Measurements from ENCODE around the gene PTPRN2. TPM values are rescaled to one million over a fixed set of nuclear protein-coding genes. Genes with fewer than 3 reads are reported as not detected.

Gene PTPRN2
- total and polyA plus RNA-seq, 2 donors: 1.7 to 1.9 TPM

- Histone ChIP-seq H3K27me3 (ENCODE audit: control insufficient read depth in 2 of 2, insufficient read depth in 1 of 2, low read length in 1 of 2) (no peaks in the 10 kb centered on the region), H3K4me3 (ENCODE audit: low read length in 2 of 2) (no peak overlapping the region), H3K4me1 (ENCODE audit: control insufficient read depth in 2 of 2, insufficient read depth in 2 of 2, low read length in 2 of 2) (no peaks in the 10 kb centered on the region), H3K36me3 (ENCODE audit: control insufficient read depth in 2 of 2, insufficient read depth in 2 of 2, low read length in 1 of 2) (no peaks in the 10 kb centered on the region), H3K27ac (ENCODE audit: low read depth in 1 of 2, low read length in 1 of 2) (no peak overlapping the region), H3K9me3 (ENCODE audit: control insufficient read depth in 2 of 2, insufficient read depth in 1 of 2, low read length in 1 of 2) (no peaks in the 10 kb centered on the region)
- DNase-seq (ENCODE audit: low read depth in 6 of 9, low spot score in 9 of 9): no peak
- WGBS: 87% methylated on average over 13 of the region's 13 CpGs
These were observed 1036.1 kb downstream of the PTPRN2 start for GRCh38 chr7:157551325-157552070.

GRCh38 chr7:157550300-157551275 is 1037.0 kb downstream of the PTPRN2 start:
- H3K4me1 ChIP-seq (ENCODE audit: control insufficient read depth in 2 of 2, insufficient read depth in 2 of 2, low read length in 2 of 2): no peaks in the 10 kb centered on the region
- 94% methylated on average over 31 of the region's 31 CpGs for WGBS
- H3K4me3 ChIP-seq (ENCODE audit: low read length in 2 of 2): no peak overlapping the region
- no peak for DNase-seq (ENCODE audit: low read depth in 6 of 9, low spot score in 9 of 9)
- H3K9me3 ChIP-seq (ENCODE audit: control insufficient read depth in 2 of 2, insufficient read depth in 1 of 2, low read length in 1 of 2): no peaks in the 10 kb centered on the region
- H3K27me3 ChIP-seq (ENCODE audit: control insufficient read depth in 2 of 2, insufficient read depth in 1 of 2, low read length in 1 of 2): no peaks in the 10 kb centered on the region
- no peaks in the 10 kb centered on the region for H3K36me3 ChIP-seq (ENCODE audit: control insufficient read depth in 2 of 2, insufficient read depth in 2 of 2, low read length in 1 of 2)
- H3K27ac ChIP-seq (ENCODE audit: low read depth in 1 of 2, low read length in 1 of 2): no peak overlapping the region

GRCh38 chr7:157549612-157550299 is 1037.9 kb downstream of the PTPRN2 start:
- no peak for DNase-seq (ENCODE audit: low read depth in 6 of 9, low spot score in 9 of 9)
- Histone ChIP-seq H3K27me3 (ENCODE audit: control insufficient read depth in 2 of 2, insufficient read depth in 1 of 2, low read length in 1 of 2) (no peaks in the 10 kb centered on the region), H3K9me3 (ENCODE audit: control insufficient read depth in 2 of 2, insufficient read depth in 1 of 2, low read length in 1 of 2) (peaks cover 0 to 2% of the 10 kb centered on the region in 2 donors), H3K36me3 (ENCODE audit: control insufficient read depth in 2 of 2, insufficient read depth in 2 of 2, low read length in 1 of 2) (no peaks in the 10 kb centered on the region), H3K4me1 (ENCODE audit: control insufficient read depth in 2 of 2, insufficient read depth in 2 of 2, low read length in 2 of 2) (no peaks in the 10 kb centered on the region), H3K4me3 (ENCODE audit: low read length in 2 of 2) (no peak overlapping the region), H3K27ac (ENCODE audit: low read depth in 1 of 2, low read length in 1 of 2) (no peak overlapping the region)
- WGBS: 96% methylated on average over 22 of the region's 22 CpGs

GRCh38 chr7:157548691-157549303 is 1038.8 kb downstream of the PTPRN2 start:
- H3K27ac ChIP-seq (ENCODE audit: low read depth in 1 of 2, low read length in 1 of 2): no peak overlapping the region
- 94% methylated on average over 24 of the region's 24 CpGs for WGBS
- H3K4me1 ChIP-seq (ENCODE audit: control insufficient read depth in 2 of 2, insufficient read depth in 2 of 2, low read length in 2 of 2): no peaks in the 10 kb centered on the region
- H3K4me3 ChIP-seq (ENCODE audit: low read length in 2 of 2): no peak overlapping the region
- DNase-seq (ENCODE audit: low read depth in 6 of 9, low spot score in 9 of 9): no peak
- H3K36me3 ChIP-seq (ENCODE audit: control insufficient read depth in 2 of 2, insufficient read depth in 2 of 2, low read length in 1 of 2): no peaks in the 10 kb centered on the region
- no peaks in the 10 kb centered on the region for H3K27me3 ChIP-seq (ENCODE audit: control insufficient read depth in 2 of 2, insufficient read depth in 1 of 2, low read length in 1 of 2)
- peaks cover 0 to 2% of the 10 kb centered on the region in 2 donors for H3K9me3 ChIP-seq (ENCODE audit: control insufficient read depth in 2 of 2, insufficient read depth in 1 of 2, low read length in 1 of 2)

GRCh38 chr7:157547611-157548010 is 1040.0 kb downstream of the PTPRN2 start:
- no peaks in the 10 kb centered on the region for H3K4me1 ChIP-seq (ENCODE audit: control insufficient read depth in 2 of 2, insufficient read depth in 2 of 2, low read length in 2 of 2)
- no peak for DNase-seq (ENCODE audit: low read depth in 6 of 9, low spot score in 9 of 9)
- H3K4me3 ChIP-seq (ENCODE audit: low read length in 2 of 2): no peak overlapping the region
- H3K27ac ChIP-seq (ENCODE audit: low read depth in 1 of 2, low read length in 1 of 2): no peak overlapping the region
- no peaks in the 10 kb centered on the region for H3K36me3 ChIP-seq (ENCODE audit: control insufficient read depth in 2 of 2, insufficient read depth in 2 of 2, low read length in 1 of 2)
- peaks cover 0 to 2% of the 10 kb centered on the region in 2 donors for H3K9me3 ChIP-seq (ENCODE audit: control insufficient read depth in 2 of 2, insufficient read depth in 1 of 2, low read length in 1 of 2)
- no peaks in the 10 kb centered on the region for H3K27me3 ChIP-seq (ENCODE audit: control insufficient read depth in 2 of 2, insufficient read depth in 1 of 2, low read length in 1 of 2)
- WGBS: 97% methylated on average over 23 of the region's 23 CpGs

GRCh38 chr7:157547102-157547501 is 1040.5 kb downstream of the PTPRN2 start:
- H3K9me3 ChIP-seq (ENCODE audit: control insufficient read depth in 2 of 2, insufficient read depth in 1 of 2, low read length in 1 of 2): peaks cover 0 to 2% of the 10 kb centered on the region in 2 donors
- H3K4me1 ChIP-seq (ENCODE audit: control insufficient read depth in 2 of 2, insufficient read depth in 2 of 2, low read length in 2 of 2): no peaks in the 10 kb centered on the region
- H3K27ac ChIP-seq (ENCODE audit: low read depth in 1 of 2, low read length in 1 of 2): no peak overlapping the region
- no peak for DNase-seq (ENCODE audit: low read depth in 6 of 9, low spot score in 9 of 9)
- H3K36me3 ChIP-seq (ENCODE audit: control insufficient read depth in 2 of 2, insufficient read depth in 2 of 2, low read length in 1 of 2): no peaks in the 10 kb centered on the region
- no peak overlapping the region for H3K4me3 ChIP-seq (ENCODE audit: low read length in 2 of 2)
- 80% methylated on average over 7 of the region's 7 CpGs for WGBS
- no peaks in the 10 kb centered on the region for H3K27me3 ChIP-seq (ENCODE audit: control insufficient read depth in 2 of 2, insufficient read depth in 1 of 2, low read length in 1 of 2)

GRCh38 chr7:157545681-157546060 is 1042.0 kb downstream of the PTPRN2 start:
- WGBS: 94% methylated on average over 17 of the region's 17 CpGs
- DNase-seq (ENCODE audit: low read depth in 6 of 9, low spot score in 9 of 9): no peak
- no peak overlapping the region for H3K4me3 ChIP-seq (ENCODE audit: low read length in 2 of 2)
- H3K27me3 ChIP-seq (ENCODE audit: control insufficient read depth in 2 of 2, insufficient read depth in 1 of 2, low read length in 1 of 2): no peaks in the 10 kb centered on the region
- no peaks in the 10 kb centered on the region for H3K4me1 ChIP-seq (ENCODE audit: control insufficient read depth in 2 of 2, insufficient read depth in 2 of 2, low read length in 2 of 2)
- peaks cover 0 to 2% of the 10 kb centered on the region in 2 donors for H3K9me3 ChIP-seq (ENCODE audit: control insufficient read depth in 2 of 2, insufficient read depth in 1 of 2, low read length in 1 of 2)
- H3K27ac ChIP-seq (ENCODE audit: low read depth in 1 of 2, low read length in 1 of 2): no peak overlapping the region
- no peaks in the 10 kb centered on the region for H3K36me3 ChIP-seq (ENCODE audit: control insufficient read depth in 2 of 2, insufficient read depth in 2 of 2, low read length in 1 of 2)

- Histone ChIP-seq H3K9me3 (ENCODE audit: control insufficient read depth in 2 of 2, insufficient read depth in 1 of 2, low read length in 1 of 2) (peaks cover 0 to 2% of the 10 kb centered on the region in 2 donors), H3K4me3 (ENCODE audit: low read length in 2 of 2) (no peak overlapping the region), H3K36me3 (ENCODE audit: control insufficient read depth in 2 of 2, insufficient read depth in 2 of 2, low read length in 1 of 2) (no peaks in the 10 kb centered on the region), H3K27me3 (ENCODE audit: control insufficient read depth in 2 of 2, insufficient read depth in 1 of 2, low read length in 1 of 2) (no peaks in the 10 kb centered on the region), H3K4me1 (ENCODE audit: control insufficient read depth in 2 of 2, insufficient read depth in 2 of 2, low read length in 2 of 2) (no peaks in the 10 kb centered on the region), H3K27ac (ENCODE audit: low read depth in 1 of 2, low read length in 1 of 2) (no peak overlapping the region)
- no peak for DNase-seq (ENCODE audit: low read depth in 6 of 9, low spot score in 9 of 9)
- WGBS: 91% methylated on average over 17 of the region's 17 CpGs
These were observed 1042.5 kb downstream of the PTPRN2 start for GRCh38 chr7:157544980-157545680.

Measured in thymus (tissue), 11 donors.